ENCODE data around the gene LYZL1. TPM values are rescaled to one million over a fixed set of nuclear protein-coding genes. Genes with fewer than 3 reads are reported as not detected.
"Not testable (repeated sequence)": the region's sequence is repeated elsewhere in the genome, so short reads cannot be mapped to it uniquely, and the experiment has no call there.

Gene LYZL1
- total RNA-seq (not detected), polyA plus RNA-seq (not detected)
- long read RNA-seq, donor 1: 0 reads
- long read RNA-seq, donor 2: 0 reads
- long read RNA-seq, donor 3: 0 reads

DNA sequence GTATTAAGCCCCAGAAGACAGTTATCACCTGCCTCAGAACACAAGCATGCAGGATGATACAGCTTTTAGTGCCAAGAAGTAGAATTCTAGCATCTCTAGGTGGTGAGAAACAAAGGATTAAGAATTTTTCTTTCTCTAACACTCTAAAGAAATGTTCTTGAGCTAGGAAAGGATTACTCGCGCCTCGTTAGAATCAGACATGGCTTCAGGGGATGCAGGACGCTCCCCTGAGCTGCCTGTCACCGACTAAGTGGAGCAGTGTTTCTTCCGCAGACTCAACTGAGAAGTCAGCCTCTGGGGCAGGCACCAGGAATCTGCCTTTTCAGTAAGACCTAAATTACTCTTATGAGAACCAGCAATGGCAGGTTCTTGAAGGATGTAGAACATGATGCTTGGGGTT is at the start of gene LYZL1:
LYZL1 (plus strand) TSS at position 165 of the 400 bp plus-strand sequence. CDS start 2,798 bp downstream, outside the sequence.
- H3K27ac ChIP-seq; DNase-seq; H3K4me1 ChIP-seq; ATAC-seq; intact Hi-C loops (cut with DNase I); H3K4me3 ChIP-seq; H3K9me3 ChIP-seq; H3K36me3 ChIP-seq: not testable (repeated sequence)
- WGBS, 2 donors: 82 to 84% methylated on average over 6 of the region's 6 CpGs
- peaks cover 0 to 19% (median 0%) of the 10 kb centered on the region in 7 donors for H3K27me3 ChIP-seq

- Histone ChIP-seq H3K4me3 (no peak overlapping the region), H3K27me3 (peaks cover 0 to 6% (median 0%) of the 10 kb centered on the region in 7 donors), H3K9me3 (no peaks in the 10 kb centered on the region), H3K4me1 (no peaks in the 10 kb centered on the region), H3K27ac (no peak overlapping the region), H3K36me3 (no peaks in the 10 kb centered on the region)
- ATAC-seq (peak in 3 of 8 donors; percentile 29 to 71 (median 50)), DNase-seq (no peak)
- WGBS, 2 donors: 77 to 85% methylated on average over 15 of the region's 15 CpGs
- TF ChIP-seq, protein P1, sequence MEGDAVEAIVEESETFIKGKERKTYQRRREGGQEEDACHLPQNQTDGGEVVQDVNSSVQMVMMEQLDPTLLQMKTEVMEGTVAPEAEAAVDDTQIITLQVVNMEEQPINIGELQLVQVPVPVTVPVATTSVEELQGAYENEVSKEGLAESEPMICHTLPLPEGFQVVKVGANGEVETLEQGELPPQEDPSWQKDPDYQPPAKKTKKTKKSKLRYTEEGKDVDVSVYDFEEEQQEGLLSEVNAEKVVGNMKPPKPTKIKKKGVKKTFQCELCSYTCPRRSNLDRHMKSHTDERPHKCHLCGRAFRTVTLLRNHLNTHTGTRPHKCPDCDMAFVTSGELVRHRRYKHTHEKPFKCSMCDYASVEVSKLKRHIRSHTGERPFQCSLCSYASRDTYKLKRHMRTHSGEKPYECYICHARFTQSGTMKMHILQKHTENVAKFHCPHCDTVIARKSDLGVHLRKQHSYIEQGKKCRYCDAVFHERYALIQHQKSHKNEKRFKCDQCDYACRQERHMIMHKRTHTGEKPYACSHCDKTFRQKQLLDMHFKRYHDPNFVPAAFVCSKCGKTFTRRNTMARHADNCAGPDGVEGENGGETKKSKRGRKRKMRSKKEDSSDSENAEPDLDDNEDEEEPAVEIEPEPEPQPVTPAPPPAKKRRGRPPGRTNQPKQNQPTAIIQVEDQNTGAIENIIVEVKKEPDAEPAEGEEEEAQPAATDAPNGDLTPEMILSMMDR (IDR thresholded peaks at IDR 0.05): peak in 8 of 9 donors; percentile 7 to 55 (median 46)
- intact Hi-C loops (cut with DNase I): loop anchor here in 1 of 10 donors (5.0 kb wide), 1 partner anchor 62 kb away; no protein-coding TSS in a partner anchor
These were observed 49.0 kb upstream of the LYZL1 start for GRCh38 chr10:29239569-29240472.

DNA sequence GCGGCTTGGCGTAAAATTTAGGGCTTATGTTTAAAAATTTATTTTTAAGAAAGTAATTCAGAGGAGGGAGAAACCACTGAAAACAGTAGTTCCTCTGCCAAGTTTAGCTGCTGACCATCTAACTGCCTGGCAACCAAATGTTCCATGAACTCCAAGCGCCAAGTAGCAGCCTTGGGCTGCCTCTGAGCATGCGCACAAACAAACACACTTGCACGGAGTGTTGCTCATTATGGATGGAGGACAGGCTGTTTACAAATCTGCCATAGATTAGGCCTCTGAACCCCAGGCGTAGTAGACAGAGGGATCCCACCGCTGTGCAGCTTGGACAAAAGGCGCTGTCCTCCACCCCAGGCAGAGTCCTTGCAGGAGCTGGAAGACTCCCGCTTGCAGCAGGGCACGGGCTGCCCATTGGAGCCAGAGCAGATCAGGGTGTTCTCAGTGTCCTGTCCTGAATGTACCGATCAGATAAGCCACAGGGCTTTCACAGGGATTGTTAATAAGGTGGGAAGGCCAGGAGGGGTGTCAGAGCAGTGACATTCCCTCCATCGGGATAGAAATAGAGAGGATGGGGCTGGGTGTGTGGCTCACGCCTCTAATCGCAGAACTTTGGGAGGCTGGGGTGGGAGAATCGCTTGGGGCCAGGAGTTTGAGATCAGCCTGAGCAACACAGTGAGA is 47.7 kb upstream of the LYZL1 start:
- Histone ChIP-seq H3K4me3 (no peak overlapping the region), H3K27ac (no peak overlapping the region), H3K9me3 (no peaks in the 10 kb centered on the region), H3K4me1 (no peaks in the 10 kb centered on the region), H3K36me3 (no peaks in the 10 kb centered on the region), H3K27me3 (peaks cover 0 to 6% (median 0%) of the 10 kb centered on the region in 7 donors)
- ATAC-seq (no peak), DNase-seq (no peak)
- TF ChIP-seq, protein P1 (IDR thresholded peaks at IDR 0.05): no peak
- intact Hi-C loops (cut with DNase I): no loop called here
- WGBS, 2 donors: 81 to 83% methylated on average over 15 of the region's 15 CpGs

DNA sequence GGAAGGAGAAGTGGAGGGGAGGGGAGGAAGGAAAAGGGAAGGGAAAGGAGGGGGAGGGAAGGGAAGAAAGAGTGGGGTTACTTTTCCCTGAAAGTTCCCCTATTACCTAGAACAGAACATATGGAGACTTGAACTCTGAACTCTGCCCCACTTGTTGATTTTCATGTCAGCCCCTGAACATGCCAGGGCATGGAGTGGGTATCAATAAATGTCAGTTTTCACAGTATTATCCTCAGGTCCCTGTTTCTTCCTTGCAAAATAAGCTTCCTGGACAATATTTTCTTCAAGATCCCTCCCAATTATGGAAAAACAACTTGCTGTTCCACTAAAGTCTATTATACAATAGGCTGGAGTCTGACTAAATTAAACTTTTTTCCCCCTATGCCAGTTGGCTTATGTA is 46.9 kb upstream of the LYZL1 start:
- no peak for ATAC-seq
- Histone ChIP-seq H3K4me1 (no peaks in the 10 kb centered on the region), H3K27me3 (peaks cover 0 to 6% (median 0%) of the 10 kb centered on the region in 7 donors), H3K9me3 (no peaks in the 10 kb centered on the region), H3K36me3 (no peaks in the 10 kb centered on the region), H3K4me3 (no peak overlapping the region), H3K27ac (no peak overlapping the region)
- TF ChIP-seq, protein P1 (IDR thresholded peaks at IDR 0.05): no peak
- DNase-seq: no peak
- intact Hi-C loops (cut with DNase I): no loop called here
